Endodermal cell (in vitro differentiated cells): Measurements from ENCODE around the gene CPNE5. TPM values are rescaled to one million over a fixed set of nuclear protein-coding genes. Genes with fewer than 3 reads are reported as not detected.

Experiments
- DNase-seq: peaks from one replicate; pipeline ENCODE4 v3.0.0-alpha.2; 2017
- H3K27ac ChIP-seq: 2 replicates; pipeline ENCODE4 v1.5.1; 2013; ENCODE audit warnings: mild to moderate bottlenecking, low read depth, low read length, moderate library complexity
- H3K27me3 ChIP-seq: 2 replicates; pipeline ENCODE4 v1.6.1; 2013; ENCODE audit warnings: mild to moderate bottlenecking, low read length, moderate library complexity; ENCODE audit not compliant: insufficient read depth, control insufficient read depth, poor library complexity, severe bottlenecking
- H3K36me3 ChIP-seq: 2 replicates; pipeline ENCODE4 v1.7.0; 2013; ENCODE audit warnings: mild to moderate bottlenecking, low read length, moderate library complexity; ENCODE audit not compliant: control insufficient read depth, insufficient read depth
- H3K4me1 ChIP-seq: one replicate; pipeline ENCODE4 v1.7.0; 2013; ENCODE audit warnings: low read length; ENCODE audit not compliant: control insufficient read depth, insufficient read depth
- H3K4me3 ChIP-seq: 2 replicates; pipeline ENCODE4 v1.5.1; 2013; ENCODE audit warnings: mild to moderate bottlenecking, low read length, moderate library complexity
- H3K9ac ChIP-seq: 2 replicates; pipeline ENCODE4 v1.6.1; 2013; ENCODE audit warnings: mild to moderate bottlenecking, low read length, moderate library complexity; ENCODE audit not compliant: poor library complexity, severe bottlenecking; ENCODE audit errors: extremely low read depth
- H3K9me3 ChIP-seq: 2 replicates; pipeline ENCODE4 v1.6.1; 2013; ENCODE audit warnings: mild to moderate bottlenecking, low read length, moderate library complexity; ENCODE audit not compliant: control insufficient read depth
- H3K27ac Mint-ChIP-seq: 2 replicates; pipeline ENCODE4 v1.8.0; 2020; ENCODE audit warnings: mixed read lengths
- H3K27me3 Mint-ChIP-seq: 2 replicates; pipeline ENCODE4 v1.8.0; 2021; ENCODE audit warnings: mild to moderate bottlenecking, mixed read lengths; ENCODE audit not compliant: insufficient read depth
- H3K36me3 Mint-ChIP-seq: 2 replicates; pipeline ENCODE4 v1.8.0; 2020; ENCODE audit warnings: low read depth, mixed read lengths
- H3K4me1 Mint-ChIP-seq: 2 replicates; pipeline ENCODE4 v1.8.0; 2020; ENCODE audit warnings: mixed read lengths
- H3K4me3 Mint-ChIP-seq: 2 replicates; pipeline ENCODE4 v1.8.0; 2020; ENCODE audit warnings: mild to moderate bottlenecking, moderate library complexity, mixed read lengths
- H3K9me3 Mint-ChIP-seq: 2 replicates; pipeline ENCODE4 v1.8.0; 2020; ENCODE audit warnings: mild to moderate bottlenecking, mixed read lengths
- CTCF ChIP-seq: fragments of 200-600 bp; sonication (generic); conservative IDR thresholded peaks from 2 replicates; pipeline ENCODE4 v1.5.0; 2021; ENCODE audit warnings: antibody characterized with exemption, mild to moderate bottlenecking
- WGBS, 2 experiments: methylation state at CpG; one replicate each; pipeline versions ENCODE4 v1.1.5 to v1.1.7; 2013; ENCODE audit warnings: missing lambda C conversion rate in 2 of 2, mixed read lengths in 1 of 2; ENCODE audit not compliant: insufficient coverage in 1 of 2, insufficient read length in 1 of 2; 5-methylcytosine and 5-hydroxymethylcytosine counted together
- total RNA-seq, 2 donors: library from RNA; stranded (reverse); fragmentation: NEBNext Ultra II Directional in 1 of 2; extraction: Animal tissue kit (Norgen Biotek cat#: 25700) in 1 of 2; gene quantifications; 2 replicates in 1 of 2; 3 replicates in 1 of 2; pipeline ENCODE4 v1.2.1, GENCODE V29; 2021

The CPNE5 gene
- total RNA-seq, 2 donors from 2014 or later, result 0.26 to 0.42 TPM

- Histone ChIP-seq H3K4me3 (no peak overlapping the region), H3K27me3 (peaks cover 72% of the 10 kb centered on the region), H3K9me3 (no peaks in the 10 kb centered on the region), H3K36me3 (no peaks in the 10 kb centered on the region), H3K4me1 (peaks cover 3% of the 10 kb centered on the region), H3K9ac (no peak overlapping the region), H3K27ac (no peak overlapping the region)
- peaks cover 11% of the 10 kb centered on the region for H3K4me1 Mint-ChIP-seq
- peaks cover 5% of the 10 kb centered on the region for H3K9me3 Mint-ChIP-seq
- no peak overlapping the region for H3K4me3 Mint-ChIP-seq
- no peaks in the 10 kb centered on the region for H3K36me3 Mint-ChIP-seq
- no peak overlapping the region for H3K27ac Mint-ChIP-seq
- 93 to 100% methylated on average over 2 of the region's 2 CpGs for WGBS, 2 experiments
- no peak for DNase-seq
- H3K27me3 Mint-ChIP-seq, result peaks cover 70% of the 10 kb centered on the region
- no peak for TF ChIP-seq CTCF
Observed at GRCh38 chr6:36837022-36837339, 2.3 kb downstream of the CPNE5 start.

- Histone ChIP-seq H3K4me1 (peaks cover 3% of the 10 kb centered on the region), H3K36me3 (no peaks in the 10 kb centered on the region), H3K9ac (no peak overlapping the region), H3K4me3 (no peak overlapping the region), H3K27me3 (peaks cover 66% of the 10 kb centered on the region), H3K9me3 (no peaks in the 10 kb centered on the region), H3K27ac (no peak overlapping the region)
- peaks cover 65% of the 10 kb centered on the region for H3K27me3 Mint-ChIP-seq
- H3K36me3 Mint-ChIP-seq, result no peaks in the 10 kb centered on the region
- no peak for DNase-seq
- WGBS, 2 experiments, result 80 to 90% methylated on average over 1 to 3 of the region's 3 CpGs
- H3K4me3 Mint-ChIP-seq, result no peak overlapping the region
- no peak for TF ChIP-seq CTCF
- H3K4me1 Mint-ChIP-seq, result peaks cover 11% of the 10 kb centered on the region
- H3K27ac Mint-ChIP-seq, result no peak overlapping the region
- peaks cover 5% of the 10 kb centered on the region for H3K9me3 Mint-ChIP-seq
Observed at GRCh38 chr6:36836111-36837021, 2.9 kb downstream of the CPNE5 start.

GRCh38 chr6:36834576-36835341, 4.5 kb downstream of the CPNE5 start:
- no peak for TF ChIP-seq CTCF
- peak; percentile 79 for DNase-seq
- Mint-ChIP-seq H3K27me3 (peaks cover 50% of the 10 kb centered on the region), H3K4me3 (no peak overlapping the region), H3K36me3 (no peaks in the 10 kb centered on the region), H3K4me1 (peaks cover 6% of the 10 kb centered on the region), H3K9me3 (peaks cover 5% of the 10 kb centered on the region), H3K27ac (no peak overlapping the region)
- H3K9me3 ChIP-seq, result no peaks in the 10 kb centered on the region
- 45 to 52% methylated on average over 12 to 17 of the region's 17 CpGs for WGBS, 2 experiments
- H3K27ac ChIP-seq, result peak overlapping the region; percentile 66
- no peak overlapping the region for H3K9ac ChIP-seq
- no peak overlapping the region for H3K4me3 ChIP-seq
- H3K4me1 ChIP-seq, result no peaks in the 10 kb centered on the region
- H3K36me3 ChIP-seq, result no peaks in the 10 kb centered on the region
- H3K27me3 ChIP-seq, result peaks cover 50% of the 10 kb centered on the region
